ENCODE results near the gene PRUNE1.

The PRUNE1 gene

GRCh38 chr1:150999926-151000325 is 8.3 kb upstream of the PRUNE1 start:
- DNase-seq = no peak
- no peak overlapping the region for H3K9ac ChIP-seq (ENCODE audit: low read length)
- TF ChIP-seq EZH2phosphoT487 (IDR thresholded peaks at IDR 0.05; ENCODE audit: low read length) = no peak
- no peak for TF ChIP-seq EZH2 (optimal IDR thresholded peaks at IDR 0.05; ENCODE audit: low read depth, low read length)
- TF ChIP-seq, protein P1, sequence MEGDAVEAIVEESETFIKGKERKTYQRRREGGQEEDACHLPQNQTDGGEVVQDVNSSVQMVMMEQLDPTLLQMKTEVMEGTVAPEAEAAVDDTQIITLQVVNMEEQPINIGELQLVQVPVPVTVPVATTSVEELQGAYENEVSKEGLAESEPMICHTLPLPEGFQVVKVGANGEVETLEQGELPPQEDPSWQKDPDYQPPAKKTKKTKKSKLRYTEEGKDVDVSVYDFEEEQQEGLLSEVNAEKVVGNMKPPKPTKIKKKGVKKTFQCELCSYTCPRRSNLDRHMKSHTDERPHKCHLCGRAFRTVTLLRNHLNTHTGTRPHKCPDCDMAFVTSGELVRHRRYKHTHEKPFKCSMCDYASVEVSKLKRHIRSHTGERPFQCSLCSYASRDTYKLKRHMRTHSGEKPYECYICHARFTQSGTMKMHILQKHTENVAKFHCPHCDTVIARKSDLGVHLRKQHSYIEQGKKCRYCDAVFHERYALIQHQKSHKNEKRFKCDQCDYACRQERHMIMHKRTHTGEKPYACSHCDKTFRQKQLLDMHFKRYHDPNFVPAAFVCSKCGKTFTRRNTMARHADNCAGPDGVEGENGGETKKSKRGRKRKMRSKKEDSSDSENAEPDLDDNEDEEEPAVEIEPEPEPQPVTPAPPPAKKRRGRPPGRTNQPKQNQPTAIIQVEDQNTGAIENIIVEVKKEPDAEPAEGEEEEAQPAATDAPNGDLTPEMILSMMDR (IDR thresholded peaks at IDR 0.05; ENCODE audit: low read length) = no peak
- no peak overlapping the region for H3K4me3 ChIP-seq (ENCODE audit: low read length)
- no peaks in the 10 kb centered on the region for H4K20me1 ChIP-seq (ENCODE audit: insufficient read depth, low read length)
- peaks cover 3% of the 10 kb centered on the region; the same call in 1 of the 2 replicates for H3K79me2 ChIP-seq (ENCODE audit: low read length)
- no peak overlapping the region for H3K4me2 ChIP-seq (ENCODE audit: low read depth, low read length)
- H3K27me3 ChIP-seq (replicated peaks; ENCODE audit: insufficient read depth, low read length) = no peaks in the 10 kb centered on the region
- H3K9me2 ChIP-seq (replicated peaks; ENCODE audit: insufficient read depth, low read length) = no peaks in the 10 kb centered on the region
- H3K27ac ChIP-seq (ENCODE audit: low read length) = no peak overlapping the region
- H3K4me1 ChIP-seq (ENCODE audit: low read length) = peaks cover 8% of the 10 kb centered on the region
- no peaks in the 10 kb centered on the region for H3K36me3 ChIP-seq (replicated peaks; ENCODE audit: insufficient read depth, low read length)
- no peaks in the 10 kb centered on the region for H3F3A ChIP-seq (ENCODE audit: insufficient read depth, low read length)
- no peak overlapping the region for H2AFZ ChIP-seq (ENCODE audit: low read length)
- no peaks in the 10 kb centered on the region for H3K9me3 ChIP-seq (replicated peaks; ENCODE audit: insufficient read depth, low read length)

GRCh38 chr1:151000408-151000807 is 7.8 kb upstream of the PRUNE1 start:
- Histone ChIP-seq H3K9me3 (replicated peaks; ENCODE audit: insufficient read depth, low read length) (no peaks in the 10 kb centered on the region), H2AFZ (ENCODE audit: low read length) (no peak overlapping the region), H4K20me1 (ENCODE audit: insufficient read depth, low read length) (no peaks in the 10 kb centered on the region), H3K9ac (ENCODE audit: low read length) (no peak overlapping the region), H3K79me2 (ENCODE audit: low read length) (peaks cover 6% of the 10 kb centered on the region; the same call in 1 of the 2 replicates), H3K27ac (ENCODE audit: low read length) (no peak overlapping the region), H3K4me2 (ENCODE audit: low read depth, low read length) (no peak overlapping the region), H3K4me1 (ENCODE audit: low read length) (peaks cover 8% of the 10 kb centered on the region), H3K36me3 (replicated peaks; ENCODE audit: insufficient read depth, low read length) (no peaks in the 10 kb centered on the region), H3K4me3 (ENCODE audit: low read length) (no peak overlapping the region), H3K27me3 (replicated peaks; ENCODE audit: insufficient read depth, low read length) (no peaks in the 10 kb centered on the region), H3F3A (ENCODE audit: insufficient read depth, low read length) (peaks cover 1% of the 10 kb centered on the region; the same call in 1 of the 2 replicates), H3K9me2 (replicated peaks; ENCODE audit: insufficient read depth, low read length) (no peaks in the 10 kb centered on the region)
- TF ChIP-seq, protein P1 (IDR thresholded peaks at IDR 0.05; ENCODE audit: low read length) = no peak
- TF ChIP-seq EZH2phosphoT487 (IDR thresholded peaks at IDR 0.05; ENCODE audit: low read length) = no peak
- no peak for TF ChIP-seq EZH2 (optimal IDR thresholded peaks at IDR 0.05; ENCODE audit: low read depth, low read length)
- DNase-seq = no peak

GRCh38 chr1:151001602-151002001 is 6.6 kb upstream of the PRUNE1 start:
- Histone ChIP-seq H3K9me2 (replicated peaks; ENCODE audit: insufficient read depth, low read length) (no peaks in the 10 kb centered on the region), H2AFZ (ENCODE audit: low read length) (no peak overlapping the region), H3K4me2 (ENCODE audit: low read depth, low read length) (no peak overlapping the region), H3K27ac (ENCODE audit: low read length) (no peak overlapping the region), H3F3A (ENCODE audit: insufficient read depth, low read length) (peaks cover 8% of the 10 kb centered on the region), H3K27me3 (replicated peaks; ENCODE audit: insufficient read depth, low read length) (no peaks in the 10 kb centered on the region), H3K79me2 (ENCODE audit: low read length) (peaks cover 10% of the 10 kb centered on the region; the same call in 1 of the 2 replicates), H3K4me1 (ENCODE audit: low read length) (peaks cover 8% of the 10 kb centered on the region), H4K20me1 (ENCODE audit: insufficient read depth, low read length) (no peaks in the 10 kb centered on the region), H3K4me3 (ENCODE audit: low read length) (no peak overlapping the region), H3K9ac (ENCODE audit: low read length) (no peak overlapping the region), H3K36me3 (replicated peaks; ENCODE audit: insufficient read depth, low read length) (no peaks in the 10 kb centered on the region), H3K9me3 (replicated peaks; ENCODE audit: insufficient read depth, low read length) (no peaks in the 10 kb centered on the region)
- no peak for TF ChIP-seq EZH2 (optimal IDR thresholded peaks at IDR 0.05; ENCODE audit: low read depth, low read length)
- DNase-seq = no peak

DNA sequence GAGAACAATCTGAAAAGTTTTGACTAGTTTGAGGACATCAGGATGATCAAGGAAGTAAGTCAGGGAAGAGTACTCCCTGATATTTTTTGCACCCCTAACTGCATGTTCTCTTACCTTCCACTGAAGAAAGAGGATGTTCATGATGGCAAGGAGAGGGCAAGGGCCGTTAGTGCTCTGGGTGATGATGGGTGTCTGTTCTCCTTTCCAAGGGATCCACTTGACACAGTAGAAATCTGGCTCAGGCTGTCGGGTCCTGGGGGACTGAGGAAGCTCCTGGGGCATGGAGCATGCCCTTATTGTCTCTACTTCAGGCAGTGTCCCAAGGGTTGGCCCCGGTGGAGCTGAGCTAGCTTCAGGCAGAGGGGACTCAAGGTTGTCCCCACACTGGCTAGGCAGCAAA is 6.2 kb upstream of the PRUNE1 start:
- Histone ChIP-seq H3K9ac (ENCODE audit: low read length) (no peak overlapping the region), H3K36me3 (replicated peaks; ENCODE audit: insufficient read depth, low read length) (no peaks in the 10 kb centered on the region), H2AFZ (ENCODE audit: low read length) (no peak overlapping the region), H3F3A (ENCODE audit: insufficient read depth, low read length) (peaks cover 13% of the 10 kb centered on the region), H4K20me1 (ENCODE audit: insufficient read depth, low read length) (no peaks in the 10 kb centered on the region), H3K27me3 (replicated peaks; ENCODE audit: insufficient read depth, low read length) (no peaks in the 10 kb centered on the region), H3K4me2 (ENCODE audit: low read depth, low read length) (no peak overlapping the region), H3K4me1 (ENCODE audit: low read length) (peaks cover 8% of the 10 kb centered on the region), H3K79me2 (ENCODE audit: low read length) (peaks cover 10% of the 10 kb centered on the region; the same call in 1 of the 2 replicates), H3K9me2 (replicated peaks; ENCODE audit: insufficient read depth, low read length) (no peaks in the 10 kb centered on the region), H3K4me3 (ENCODE audit: low read length) (no peak overlapping the region), H3K9me3 (replicated peaks; ENCODE audit: insufficient read depth, low read length) (no peaks in the 10 kb centered on the region), H3K27ac (ENCODE audit: low read length) (no peak overlapping the region)
- no peak for DNase-seq
- TF ChIP-seq EZH2 (optimal IDR thresholded peaks at IDR 0.05; ENCODE audit: low read depth, low read length) (no peak), EZH2phosphoT487 (IDR thresholded peaks at IDR 0.05; ENCODE audit: low read length) (no peak)
- TF ChIP-seq, protein P1 (IDR thresholded peaks at IDR 0.05; ENCODE audit: low read length) = no peak
